OCI-LY1 (cell line): ENCODE measurements around the gene SZRD1.

Experiments used
- H2AFZ ChIP-seq: fragments of 200-600 bp; sonication (generic), shearing (Covaris generic); 2 replicates; pipeline ENCODE4 v1.6.0; 2014; ENCODE audit warnings: antibody characterized with exemption, mild to moderate bottlenecking, low read length
- H3F3A ChIP-seq: fragments of 200-600 bp; sonication (generic), shearing (Covaris generic); 2 replicates; pipeline ENCODE4 v1.6.0; 2014; ENCODE audit warnings: mild to moderate bottlenecking, antibody characterized with exemption, low read length, moderate library complexity; ENCODE audit not compliant: insufficient read depth
- H3K27ac ChIP-seq: fragments of 200-600 bp; sonication (generic); 2 replicates; pipeline ENCODE4 v1.5.1; 2014; ENCODE audit warnings: low read length, mixed run types, mild to moderate bottlenecking, low read depth; ENCODE audit not compliant: poor library complexity, severe bottlenecking
- H3K27me3 ChIP-seq: fragments of 200-600 bp; sonication (generic); 2 replicates; pipeline ENCODE4 v1.6.0; 2014; ENCODE audit warnings: antibody characterized with exemption, mild to moderate bottlenecking, low read length, moderate library complexity; ENCODE audit not compliant: insufficient read depth
- H3K36me3 ChIP-seq: fragments of 200-600 bp; sonication (generic); 2 replicates; pipeline ENCODE4 v1.6.1; 2014; ENCODE audit warnings: mild to moderate bottlenecking, antibody characterized with exemption, low read length, moderate library complexity, mixed read lengths; ENCODE audit not compliant: insufficient read depth
- H3K4me1 ChIP-seq: fragments of 200-600 bp; sonication (generic); 2 replicates; pipeline ENCODE4 v1.5.1; 2014; ENCODE audit warnings: mild to moderate bottlenecking, low read length, moderate library complexity; ENCODE audit not compliant: insufficient read depth, severe bottlenecking
- H3K4me2 ChIP-seq: fragments of 200-600 bp; sonication (generic), shearing (Covaris generic); 2 replicates; pipeline ENCODE4 v1.6.1; 2014; ENCODE audit warnings: low read length
- H3K4me3 ChIP-seq: fragments of 200-600 bp; sonication (generic); 2 replicates; pipeline ENCODE4 v1.5.1; 2014; ENCODE audit warnings: low read length, low read depth, mild to moderate bottlenecking, mixed read lengths; ENCODE audit not compliant: poor library complexity, severe bottlenecking
- H3K79me2 ChIP-seq: fragments of 200-600 bp; shearing (Covaris generic); 2 replicates; pipeline ENCODE4 v1.6.1; 2016; ENCODE audit warnings: mixed run types, low read length, mixed read lengths; ENCODE audit not compliant: insufficient read depth
- H3K9ac ChIP-seq: fragments of 200-600 bp; sonication (generic), shearing (Covaris generic); 2 replicates; pipeline ENCODE4 v1.6.1; 2014; ENCODE audit warnings: mild to moderate bottlenecking, low read length, mixed read lengths
- H3K9me2 ChIP-seq: fragments of 200-600 bp; sonication (generic), shearing (Covaris generic); 2 replicates; pipeline ENCODE4 v1.6.1; 2014; ENCODE audit warnings: low read depth, mild to moderate bottlenecking, low read length, mixed read lengths
- H3K9me3 ChIP-seq: fragments of 200-600 bp; shearing (Covaris generic); 2 replicates; pipeline ENCODE4 v1.6.1; 2014; ENCODE audit warnings: low read length, mixed read lengths
- H4K20me1 ChIP-seq: fragments of 200-600 bp; sonication (generic), shearing (Covaris generic); 2 replicates; pipeline ENCODE4 v1.6.0; 2016; ENCODE audit warnings: mild to moderate bottlenecking, low read length; ENCODE audit not compliant: insufficient read depth
- CTCF ChIP-seq: fragments of 200-600 bp; sonication (generic), shearing (Covaris generic); IDR thresholded peaks from 2 replicates; pipeline ENCODE4 v1.5.1; 2017; ENCODE audit warnings: mild to moderate bottlenecking, antibody characterized with exemption, low read length, moderate library complexity, mixed read lengths
- EZH2 ChIP-seq: fragments of 200-600 bp; sonication (generic), shearing (Covaris generic); IDR thresholded peaks from 2 replicates; pipeline ENCODE4 v1.8.0; 2017; ENCODE audit warnings: borderline replicate concordance, mixed run types, mild to moderate bottlenecking, antibody characterized with exemption, low read length, moderate library complexity, mixed read lengths

Gene SZRD1

GRCh38 chr1:16393570-16394521 is 26.8 kb downstream of the SZRD1 start:
- Histone ChIP-seq H3K4me1 (no peaks in the 10 kb centered on the region), H3K27me3 (no peaks in the 10 kb centered on the region), H3K9me3 (no peaks in the 10 kb centered on the region), H3K9ac (no peak overlapping the region), H3F3A (no peaks in the 10 kb centered on the region), H4K20me1 (peaks cover 2% of the 10 kb centered on the region; the same call in 1 of the 2 replicates), H3K27ac (no peak overlapping the region), H3K79me2 (peaks cover 32% of the 10 kb centered on the region), H2AFZ (no peak overlapping the region), H3K4me2 (no peak overlapping the region), H3K4me3 (no peak overlapping the region), H3K9me2 (no peaks in the 10 kb centered on the region), H3K36me3 (peaks cover 54% of the 10 kb centered on the region)
- TF ChIP-seq EZH2 (no peak), CTCF (no peak)

- H3K27ac ChIP-seq, result no peak overlapping the region
- H3K4me2 ChIP-seq, result no peak overlapping the region
- no peak overlapping the region for H3K4me3 ChIP-seq
- H2AFZ ChIP-seq, result no peak overlapping the region
- no peaks in the 10 kb centered on the region for H3K9me3 ChIP-seq
- no peaks in the 10 kb centered on the region for H3K9me2 ChIP-seq
- H3K4me1 ChIP-seq, result no peaks in the 10 kb centered on the region
- peaks cover 26% of the 10 kb centered on the region for H3K79me2 ChIP-seq
- H3K36me3 ChIP-seq, result peaks cover 61% of the 10 kb centered on the region
- H3K9ac ChIP-seq, result no peak overlapping the region
- H4K20me1 ChIP-seq, result peaks cover 2% of the 10 kb centered on the region; the same call in 1 of the 2 replicates
- H3F3A ChIP-seq, result no peaks in the 10 kb centered on the region
- TF ChIP-seq CTCF (no peak), EZH2 (no peak)
- H3K27me3 ChIP-seq, result no peaks in the 10 kb centered on the region
Measured at GRCh38 chr1:16394977-16395376, 27.9 kb downstream of the SZRD1 start.

- Histone ChIP-seq H3K79me2 (peaks cover 10% of the 10 kb centered on the region), H2AFZ (no peak overlapping the region), H3K27me3 (no peaks in the 10 kb centered on the region), H3K9ac (no peak overlapping the region), H3K9me3 (no peaks in the 10 kb centered on the region), H4K20me1 (peaks cover 1% of the 10 kb centered on the region; the same call in 1 of the 2 replicates), H3K27ac (no peak overlapping the region), H3K9me2 (no peaks in the 10 kb centered on the region), H3K36me3 (peaks cover 61% of the 10 kb centered on the region), H3K4me1 (no peaks in the 10 kb centered on the region), H3F3A (no peaks in the 10 kb centered on the region), H3K4me3 (no peak overlapping the region), H3K4me2 (no peak overlapping the region)
- TF ChIP-seq EZH2 (no peak), CTCF (no peak)
Measured at GRCh38 chr1:16396591-16396990, 29.5 kb downstream of the SZRD1 start.
